ENCODE measurements around the gene ASB18.

The ASB18 gene

GRCh38 chr2:236221798-236222197 is 42.4 kb downstream of the ASB18 start:
- Histone ChIP-seq H3K9me3 (ENCODE audit: control insufficient read depth in 2 of 2, low read length in 2 of 2) (peaks cover 4 to 14% of the 10 kb centered on the region in 2 donors), H3K27ac (ENCODE audit: low read length) (no peak overlapping the region), H3K4me1 (ENCODE audit: control insufficient read depth, insufficient read depth, low read length) (no peaks in the 10 kb centered on the region), H3K4me3 (ENCODE audit: low read length in 2 of 2) (no peak overlapping the region), H3K36me3 (ENCODE audit: control insufficient read depth in 2 of 2, insufficient read depth in 2 of 2, low read length in 2 of 2) (no peaks in the 10 kb centered on the region), H3K27me3 (ENCODE audit: control insufficient read depth in 1 of 2, insufficient read depth in 2 of 2, low read length in 2 of 2) (peaks cover 2 to 3% of the 10 kb centered on the region in 2 donors), H3K9ac (ENCODE audit: low read length in 2 of 2) (no peak overlapping the region)

DNA sequence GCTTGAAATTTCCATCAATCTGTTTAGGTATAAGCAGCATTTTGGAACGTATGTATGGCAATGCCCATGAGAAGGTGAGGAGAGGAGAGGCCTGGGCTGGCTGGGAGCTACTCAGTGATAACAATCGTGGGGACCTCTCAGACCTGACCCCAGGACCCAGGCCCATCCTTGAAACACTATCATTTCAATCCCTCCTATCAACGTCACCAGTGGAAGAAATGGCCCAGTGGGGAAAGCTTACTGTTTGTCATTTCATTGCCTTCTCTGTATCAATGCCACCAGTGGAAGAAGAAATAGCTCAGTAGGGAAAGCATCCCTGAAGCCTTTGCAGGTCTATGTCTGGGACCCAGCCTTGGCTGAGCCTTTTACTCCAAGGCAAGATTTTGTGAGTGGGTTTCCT is 44.8 kb downstream of the ASB18 start:
- peaks cover 3 to 9% of the 10 kb centered on the region in 2 donors for H3K9me3 ChIP-seq (ENCODE audit: control insufficient read depth in 2 of 2, low read length in 2 of 2)
- no peaks in the 10 kb centered on the region for H3K36me3 ChIP-seq (ENCODE audit: control insufficient read depth in 2 of 2, insufficient read depth in 2 of 2, low read length in 2 of 2)

DNA sequence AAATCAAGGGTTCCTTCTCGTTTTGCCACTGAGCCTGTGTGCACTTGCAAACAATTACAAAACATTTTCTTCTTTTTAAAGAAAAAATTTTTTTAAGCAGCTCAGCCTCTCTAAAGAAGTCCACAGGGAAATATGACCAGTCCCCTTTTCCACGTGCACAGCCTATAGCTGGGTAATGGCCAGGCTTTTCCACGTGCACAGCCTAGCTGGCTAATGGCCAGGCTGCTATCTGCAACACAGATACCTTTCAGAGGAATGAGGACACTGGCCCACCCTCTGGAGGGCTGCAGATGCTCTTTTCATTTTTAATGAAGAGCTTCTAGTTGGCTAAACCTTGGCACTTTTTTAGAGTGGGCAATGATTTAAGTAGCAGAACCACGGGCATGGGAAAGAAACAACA is 46.3 kb downstream of the ASB18 start:
- Histone ChIP-seq H3K4me1 (ENCODE audit: control insufficient read depth, insufficient read depth, low read length) (no peaks in the 10 kb centered on the region), H3K36me3 (ENCODE audit: control insufficient read depth in 2 of 2, insufficient read depth in 2 of 2, low read length in 2 of 2) (no peaks in the 10 kb centered on the region), H3K27ac (ENCODE audit: low read length) (no peak overlapping the region), H3K9me3 (ENCODE audit: control insufficient read depth in 2 of 2, low read length in 2 of 2) (peaks cover 0 to under 1% of the 10 kb centered on the region in 2 donors), H3K4me3 (ENCODE audit: low read length in 2 of 2) (no peak overlapping the region), H3K27me3 (ENCODE audit: control insufficient read depth in 1 of 2, insufficient read depth in 2 of 2, low read length in 2 of 2) (peaks cover 10 to 21% of the 10 kb centered on the region in 2 donors), H3K9ac (ENCODE audit: low read length in 2 of 2) (no peak overlapping the region)

More for the DNA sequence above, 44.8 kb downstream of the ASB18 start:
- Histone ChIP-seq H3K4me1 (ENCODE audit: control insufficient read depth, insufficient read depth, low read length) (no peaks in the 10 kb centered on the region), H3K27me3 (ENCODE audit: control insufficient read depth in 1 of 2, insufficient read depth in 2 of 2, low read length in 2 of 2) (peaks cover 10 to 14% of the 10 kb centered on the region in 2 donors), H3K4me3 (ENCODE audit: low read length in 2 of 2) (no peak overlapping the region), H3K9ac (ENCODE audit: low read length in 2 of 2) (no peak overlapping the region), H3K27ac (ENCODE audit: low read length) (no peak overlapping the region)

- Histone ChIP-seq H3K4me1 (ENCODE audit: control insufficient read depth, insufficient read depth, low read length) (no peaks in the 10 kb centered on the region), H3K27ac (ENCODE audit: low read length) (no peak overlapping the region), H3K27me3 (ENCODE audit: control insufficient read depth in 1 of 2, insufficient read depth in 2 of 2, low read length in 2 of 2) (peaks cover 10 to 23% of the 10 kb centered on the region in 2 donors), H3K4me3 (ENCODE audit: low read length in 2 of 2) (no peak overlapping the region), H3K36me3 (ENCODE audit: control insufficient read depth in 2 of 2, insufficient read depth in 2 of 2, low read length in 2 of 2) (no peaks in the 10 kb centered on the region), H3K9ac (ENCODE audit: low read length in 2 of 2) (no peak overlapping the region), H3K9me3 (ENCODE audit: control insufficient read depth in 2 of 2, low read length in 2 of 2) (no peaks in the 10 kb centered on the region)
These were observed 47.5 kb downstream of the ASB18 start for GRCh38 chr2:236216711-236217110.

GRCh38 chr2:236215761-236216333 is 48.4 kb downstream of the ASB18 start:
- H3K27me3 ChIP-seq (ENCODE audit: control insufficient read depth in 1 of 2, insufficient read depth in 2 of 2, low read length in 2 of 2): peaks cover 10 to 25% of the 10 kb centered on the region in 2 donors
- H3K9me3 ChIP-seq (ENCODE audit: control insufficient read depth in 2 of 2, low read length in 2 of 2): no peaks in the 10 kb centered on the region
- H3K27ac ChIP-seq (ENCODE audit: low read length): no peak overlapping the region
- H3K9ac ChIP-seq (ENCODE audit: low read length in 2 of 2): no peak overlapping the region
- H3K4me3 ChIP-seq (ENCODE audit: low read length in 2 of 2): no peak overlapping the region
- H3K36me3 ChIP-seq (ENCODE audit: control insufficient read depth in 2 of 2, insufficient read depth in 2 of 2, low read length in 2 of 2): no peaks in the 10 kb centered on the region
- H3K4me1 ChIP-seq (ENCODE audit: control insufficient read depth, insufficient read depth, low read length): no peaks in the 10 kb centered on the region

GRCh38 chr2:236215196-236215595 is 49.0 kb downstream of the ASB18 start:
- no peak overlapping the region for H3K4me3 ChIP-seq (ENCODE audit: low read length in 2 of 2)
- H3K9ac ChIP-seq (ENCODE audit: low read length in 2 of 2): no peak overlapping the region
- H3K4me1 ChIP-seq (ENCODE audit: control insufficient read depth, insufficient read depth, low read length): no peaks in the 10 kb centered on the region
- no peaks in the 10 kb centered on the region for H3K36me3 ChIP-seq (ENCODE audit: control insufficient read depth in 2 of 2, insufficient read depth in 2 of 2, low read length in 2 of 2)
- H3K27me3 ChIP-seq (ENCODE audit: control insufficient read depth in 1 of 2, insufficient read depth in 2 of 2, low read length in 2 of 2): peaks cover 10 to 23% of the 10 kb centered on the region in 2 donors
- H3K27ac ChIP-seq (ENCODE audit: low read length): no peak overlapping the region
- H3K9me3 ChIP-seq (ENCODE audit: control insufficient read depth in 2 of 2, low read length in 2 of 2): no peaks in the 10 kb centered on the region

DNA sequence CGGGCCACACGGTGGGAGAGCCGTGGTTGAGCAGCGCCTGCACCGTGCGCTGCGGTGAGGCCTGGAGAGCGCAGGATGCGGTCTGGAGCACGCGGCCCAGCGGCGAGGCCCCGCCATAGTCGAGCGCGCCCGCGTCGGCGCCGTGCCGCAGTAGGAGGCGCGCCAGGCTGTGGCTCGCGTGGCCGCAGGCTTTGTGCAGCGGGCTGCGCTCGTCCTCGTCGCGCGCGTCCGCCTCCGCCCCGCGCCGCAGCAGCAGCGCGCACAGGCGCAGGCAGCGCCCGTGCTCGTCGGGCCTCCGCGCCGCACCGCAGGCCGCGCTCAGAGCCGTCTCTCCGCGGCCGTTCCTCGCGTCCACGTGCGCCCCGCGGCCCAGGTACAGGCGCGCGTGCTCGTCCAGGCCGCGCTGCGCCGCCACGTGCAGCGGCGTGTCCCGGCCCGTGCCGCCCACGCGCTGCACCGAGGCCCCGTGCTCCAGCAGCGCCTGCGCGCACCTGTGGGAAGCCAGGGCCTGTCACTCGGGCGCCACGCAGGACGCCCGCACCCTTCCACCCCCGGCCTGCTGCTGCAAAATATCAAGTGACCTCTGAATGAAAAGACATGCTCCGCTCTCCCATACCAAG is 49.7 kb downstream of the ASB18 start:
- no peak overlapping the region for H3K4me3 ChIP-seq (ENCODE audit: low read length in 2 of 2)
- H3K9me3 ChIP-seq (ENCODE audit: control insufficient read depth in 2 of 2, low read length in 2 of 2): no peaks in the 10 kb centered on the region
- no peak overlapping the region for H3K27ac ChIP-seq (ENCODE audit: low read length)
- no peak overlapping the region for H3K9ac ChIP-seq (ENCODE audit: low read length in 2 of 2)
- H3K27me3 ChIP-seq (ENCODE audit: control insufficient read depth in 1 of 2, insufficient read depth in 2 of 2, low read length in 2 of 2): peaks cover 10 to 29% of the 10 kb centered on the region in 2 donors
- no peaks in the 10 kb centered on the region for H3K4me1 ChIP-seq (ENCODE audit: control insufficient read depth, insufficient read depth, low read length)
- H3K36me3 ChIP-seq (ENCODE audit: control insufficient read depth in 2 of 2, insufficient read depth in 2 of 2, low read length in 2 of 2): no peaks in the 10 kb centered on the region

GRCh38 chr2:236211296-236211695 is 52.9 kb downstream of the ASB18 start:
- Histone ChIP-seq H3K4me3 (ENCODE audit: low read length in 2 of 2) (no peak overlapping the region), H3K9ac (ENCODE audit: low read length in 2 of 2) (no peak overlapping the region), H3K27me3 (ENCODE audit: control insufficient read depth in 1 of 2, insufficient read depth in 2 of 2, low read length in 2 of 2) (peaks cover 20 to 29% of the 10 kb centered on the region in 2 donors), H3K36me3 (ENCODE audit: control insufficient read depth in 2 of 2, insufficient read depth in 2 of 2, low read length in 2 of 2) (no peaks in the 10 kb centered on the region), H3K9me3 (ENCODE audit: control insufficient read depth in 2 of 2, low read length in 2 of 2) (peaks cover 4 to 11% of the 10 kb centered on the region in 2 donors), H3K27ac (ENCODE audit: low read length) (no peak overlapping the region), H3K4me1 (ENCODE audit: control insufficient read depth, insufficient read depth, low read length) (no peaks in the 10 kb centered on the region)

DNA sequence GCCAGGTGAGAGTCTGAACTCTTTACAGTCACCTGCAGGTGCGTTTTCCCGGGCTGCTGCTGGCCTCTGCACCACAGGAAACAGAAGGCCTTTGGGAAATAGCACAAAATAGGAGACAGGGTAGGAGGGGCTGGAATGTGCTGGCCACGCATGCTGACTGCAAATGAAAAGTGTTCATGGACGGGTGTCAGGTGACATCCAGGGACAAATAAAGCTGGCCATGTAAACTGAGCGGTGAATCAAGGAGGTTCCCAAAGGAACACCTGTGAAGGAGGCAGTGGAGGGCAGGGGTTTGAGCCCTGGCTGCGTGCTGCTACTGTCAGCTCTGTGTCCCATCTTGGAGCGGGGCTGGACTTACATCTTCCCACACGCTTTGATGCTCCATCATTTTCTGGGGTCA is 53.7 kb downstream of the ASB18 start:
- H3K27ac ChIP-seq (ENCODE audit: low read length): no peak overlapping the region
- peaks cover 6 to 13% of the 10 kb centered on the region in 2 donors for H3K9me3 ChIP-seq (ENCODE audit: control insufficient read depth in 2 of 2, low read length in 2 of 2)
- no peak overlapping the region for H3K4me3 ChIP-seq (ENCODE audit: low read length in 2 of 2)
- H3K27me3 ChIP-seq (ENCODE audit: control insufficient read depth in 1 of 2, insufficient read depth in 2 of 2, low read length in 2 of 2): peaks cover 18 to 23% of the 10 kb centered on the region in 2 donors
- H3K4me1 ChIP-seq (ENCODE audit: control insufficient read depth, insufficient read depth, low read length): no peaks in the 10 kb centered on the region
- H3K36me3 ChIP-seq (ENCODE audit: control insufficient read depth in 2 of 2, insufficient read depth in 2 of 2, low read length in 2 of 2): no peaks in the 10 kb centered on the region
- no peak overlapping the region for H3K9ac ChIP-seq (ENCODE audit: low read length in 2 of 2)

DNA sequence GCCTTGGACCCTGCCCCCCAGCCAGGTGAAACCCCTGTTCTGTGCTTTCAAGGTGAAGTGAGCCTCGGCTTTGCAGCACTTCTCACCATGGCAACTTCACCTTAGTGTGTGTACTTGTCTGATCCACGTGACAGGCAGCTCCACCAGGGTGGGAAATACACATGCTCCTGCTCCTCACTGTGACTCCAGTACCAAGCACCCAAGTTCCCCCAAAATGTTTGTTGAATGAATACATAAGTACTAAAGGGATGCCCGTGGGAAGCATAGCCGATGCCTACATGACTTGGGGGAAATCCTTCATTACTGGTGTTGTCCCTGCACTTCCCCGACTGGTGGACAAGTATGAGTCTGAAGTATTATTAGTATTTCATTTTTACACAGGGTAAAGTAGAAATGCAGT is 54.2 kb downstream of the ASB18 start:
- H3K4me1 ChIP-seq (ENCODE audit: control insufficient read depth, insufficient read depth, low read length): no peaks in the 10 kb centered on the region
- no peaks in the 10 kb centered on the region for H3K36me3 ChIP-seq (ENCODE audit: control insufficient read depth in 2 of 2, insufficient read depth in 2 of 2, low read length in 2 of 2)
- H3K9ac ChIP-seq (ENCODE audit: low read length in 2 of 2): no peak overlapping the region
- H3K9me3 ChIP-seq (ENCODE audit: control insufficient read depth in 2 of 2, low read length in 2 of 2): peaks cover 7 to 16% of the 10 kb centered on the region in 2 donors
- H3K27ac ChIP-seq (ENCODE audit: low read length): no peak overlapping the region
- H3K27me3 ChIP-seq (ENCODE audit: control insufficient read depth in 1 of 2, insufficient read depth in 2 of 2, low read length in 2 of 2): peaks cover 13 to 21% of the 10 kb centered on the region in 2 donors
- H3K4me3 ChIP-seq (ENCODE audit: low read length in 2 of 2): no peak overlapping the region

- peaks cover 13 to 20% of the 10 kb centered on the region in 2 donors for H3K27me3 ChIP-seq (ENCODE audit: control insufficient read depth in 1 of 2, insufficient read depth in 2 of 2, low read length in 2 of 2)
- no peak overlapping the region for H3K27ac ChIP-seq (ENCODE audit: low read length)
- H3K9ac ChIP-seq (ENCODE audit: low read length in 2 of 2): no peak overlapping the region
- peaks cover 10 to 19% of the 10 kb centered on the region in 2 donors for H3K9me3 ChIP-seq (ENCODE audit: control insufficient read depth in 2 of 2, low read length in 2 of 2)
- no peaks in the 10 kb centered on the region for H3K4me1 ChIP-seq (ENCODE audit: control insufficient read depth, insufficient read depth, low read length)
- no peak overlapping the region for H3K4me3 ChIP-seq (ENCODE audit: low read length in 2 of 2)
- no peaks in the 10 kb centered on the region for H3K36me3 ChIP-seq (ENCODE audit: control insufficient read depth in 2 of 2, insufficient read depth in 2 of 2, low read length in 2 of 2)
These were observed 54.7 kb downstream of the ASB18 start for GRCh38 chr2:236209535-236209934.

Measured in stomach smooth muscle (tissue), 2 donors.